NB4 (cell line): ENCODE data around the gene WNT1.

Source experiments
- DNase-seq: peaks from one replicate; pipeline ENCODE4 v3.0.0; 2010; ENCODE audit warnings: low read depth
- H3K4me3 ChIP-seq: one replicate; pipeline ENCODE4 v1.5.1; 2011; ENCODE audit warnings: mild to moderate bottlenecking, low read depth, low read length, moderate library complexity
- CTCF ChIP-seq: IDR thresholded peaks from one replicate; pipeline ENCODE4 v1.5.1; 2012; ENCODE audit warnings: low read depth, low read length
- MAX ChIP-seq: IDR thresholded peaks from 2 replicates; pipeline ENCODE4 v1.6.1; 2011; ENCODE audit warnings: low read depth, low read length
- MYC ChIP-seq: IDR thresholded peaks from 2 replicates; pipeline ENCODE4 v1.6.1; 2011; ENCODE audit warnings: low read depth, low read length
- POLR2A ChIP-seq: IDR thresholded peaks from 2 replicates; pipeline ENCODE4 v1.6.1; 2011; ENCODE audit warnings: mild to moderate bottlenecking; ENCODE audit not compliant: insufficient read length; ENCODE audit errors: extremely low read depth

The WNT1 gene

GRCh38 chr12:48936379-48936979 lies 41.6 kb upstream of the WNT1 start:
- H3K4me3 ChIP-seq, result no peak overlapping the region
- DNase-seq, result peak; percentile 76
- TF ChIP-seq MAX (no peak), CTCF (peak; percentile 96)

- TF ChIP-seq POLR2A, result no peak
- no peak for TF ChIP-seq MYC
- no peak for TF ChIP-seq MAX
- peak; percentile 62 for TF ChIP-seq CTCF
- peak; percentile 53 for DNase-seq
- no peak overlapping the region for H3K4me3 ChIP-seq
Measured at GRCh38 chr12:48937170-48937569, 41.0 kb upstream of the WNT1 start.

GRCh38 chr12:48938805-48939204 lies 39.3 kb upstream of the WNT1 start:
- no peak for DNase-seq
- no peak overlapping the region for H3K4me3 ChIP-seq
- TF ChIP-seq CTCF (no peak), POLR2A (no peak), MAX (no peak), MYC (no peak)

GRCh38 chr12:48940181-48940580 lies 37.9 kb upstream of the WNT1 start:
- no peak overlapping the region for H3K4me3 ChIP-seq
- DNase-seq, result peak; percentile 80
- TF ChIP-seq CTCF, result no peak
- TF ChIP-seq MAX, result no peak
- TF ChIP-seq POLR2A, result no peak
- no peak for TF ChIP-seq MYC

DNA sequence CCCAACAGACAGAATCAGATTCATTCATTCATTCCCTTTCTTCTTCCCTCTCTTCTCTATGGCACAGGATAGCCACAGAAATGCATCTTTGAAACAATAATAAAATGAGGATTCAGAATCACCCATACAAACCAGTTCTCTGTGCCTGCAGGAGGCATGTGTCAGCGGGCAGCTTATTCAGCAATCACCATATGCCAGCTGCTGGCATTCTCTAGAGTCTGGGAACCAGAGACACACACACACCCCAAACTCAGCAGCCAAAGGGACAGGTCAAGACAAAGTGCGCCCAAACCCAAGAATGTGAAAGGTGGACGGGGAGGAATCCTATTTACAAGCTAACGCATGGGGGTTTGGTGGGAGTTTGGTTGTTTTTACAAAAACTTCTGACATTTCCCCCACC lies 34.9 kb upstream of the WNT1 start:
- H3K4me3 ChIP-seq, result no peak overlapping the region
- no peak for DNase-seq
- TF ChIP-seq POLR2A, result no peak
- no peak for TF ChIP-seq MAX
- TF ChIP-seq CTCF, result no peak
- no peak for TF ChIP-seq MYC

GRCh38 chr12:48946205-48946604 lies 31.9 kb upstream of the WNT1 start:
- TF ChIP-seq CTCF (no peak), MYC (no peak), POLR2A (no peak), MAX (no peak)
- no peak for DNase-seq
- no peak overlapping the region for H3K4me3 ChIP-seq
